HEK293 (cell line): Measurements from ENCODE around the gene CCDC27.

Experiments
- CTCF ChIP-seq: fragments of 450-650 bp; formaldehyde crosslinking; IDR thresholded peaks from 2 replicates; pipeline ENCODE4 v1.5.1; 2016; ENCODE audit warnings: missing biosample characterization, missing genetic modification characterization
- HOXA7 ChIP-seq: sonication (generic); formaldehyde crosslinking; IDR thresholded peaks from 2 replicates; pipeline ENCODE4 v1.8.1; 2022; ENCODE audit warnings: missing genetic modification reagents, borderline replicate concordance
- SALL2 ChIP-seq: fragments of 450-650 bp; formaldehyde crosslinking; IDR thresholded peaks from 2 replicates; pipeline ENCODE4 v1.5.0; 2017; ENCODE audit warnings: missing biosample characterization, mild to moderate bottlenecking, missing genetic modification characterization, borderline replicate concordance
- SCRT2 ChIP-seq: fragments of 450-650 bp; formaldehyde crosslinking; IDR thresholded peaks from 2 replicates; pipeline ENCODE4 v1.5.1; 2016; ENCODE audit warnings: missing biosample characterization, missing genetic modification characterization
- YY1 ChIP-seq: fragments of 450-650 bp; formaldehyde crosslinking; IDR thresholded peaks from 2 replicates; pipeline ENCODE4 v1.5.1; 2018; ENCODE audit warnings: missing biosample characterization, missing genetic modification characterization
- ZBTB49 ChIP-seq: fragments of 450-650 bp; formaldehyde crosslinking; IDR thresholded peaks from 2 replicates; pipeline ENCODE4 v1.5.1; 2016; ENCODE audit warnings: missing biosample characterization, missing genetic modification characterization, low read depth
- ZFP69B ChIP-seq: fragments of 450-650 bp; formaldehyde crosslinking; IDR thresholded peaks from 2 replicates; pipeline ENCODE4 v1.5.1; 2016; ENCODE audit warnings: missing biosample characterization, missing genetic modification characterization
- ZNF112 ChIP-seq: fragments of 450-650 bp; formaldehyde crosslinking; IDR thresholded peaks from 2 replicates; pipeline ENCODE4 v1.5.0; 2017; ENCODE audit warnings: missing biosample characterization, missing genetic modification characterization
- ZNF133 ChIP-seq: fragments of 450-650 bp; formaldehyde crosslinking; IDR thresholded peaks from 2 replicates; pipeline ENCODE4 v1.5.1; 2016; ENCODE audit warnings: missing biosample characterization, missing genetic modification characterization
- ZNF24 ChIP-seq: fragments of 450-650 bp; formaldehyde crosslinking; IDR thresholded peaks from 2 replicates; pipeline ENCODE4 v1.5.1; 2016; ENCODE audit warnings: missing biosample characterization, missing genetic modification characterization
- ZNF423 ChIP-seq: fragments of 450-650 bp; formaldehyde crosslinking; IDR thresholded peaks from 2 replicates; pipeline ENCODE4 v1.5.1; 2016; ENCODE audit warnings: missing biosample characterization, missing genetic modification characterization
- ZNF768 ChIP-seq: fragments of 450-650 bp; formaldehyde crosslinking; IDR thresholded peaks from 2 replicates; pipeline ENCODE4 v1.5.1; 2018; ENCODE audit warnings: missing biosample characterization, mild to moderate bottlenecking, missing genetic modification characterization
- ZNF776 ChIP-seq: fragments of 450-650 bp; formaldehyde crosslinking; IDR thresholded peaks from 2 replicates; pipeline ENCODE4 v1.5.0; 2017; ENCODE audit warnings: missing biosample characterization, missing genetic modification characterization, borderline replicate concordance
- ZSCAN4 ChIP-seq: fragments of 450-650 bp; formaldehyde crosslinking; IDR thresholded peaks from 2 replicates; pipeline ENCODE4 v1.5.1; 2017; ENCODE audit warnings: missing biosample characterization, missing genetic modification characterization

- TF ChIP-seq YY1 (no peak), CTCF (no peak), ZNF133 (no peak), ZNF24 (tag by site-specific recombination) (no peak), SALL2 (tag by site-specific recombination) (no peak), ZFP69B (tag by site-specific recombination) (no peak), ZNF768 (tag by site-specific recombination) (no peak), ZNF776 (tag by site-specific recombination) (no peak), ZSCAN4 (tag by site-specific recombination) (no peak), HOXA7 (CRISPR knock-in tag) (no peak), ZNF423 (tag by site-specific recombination) (no peak), ZBTB49 (tag by site-specific recombination) (no peak), SCRT2 (tag by site-specific recombination) (no peak), ZNF112 (tag by site-specific recombination) (no peak)
Observed at GRCh38 chr1:3771108-3772026, 19.1 kb downstream of the CCDC27 start.
